ENCODE measurements around the gene HAUS2.
"Not testable (repeated sequence)": the region's sequence is repeated elsewhere in the genome, so short reads cannot be mapped to it uniquely, and the experiment has no call there.

The HAUS2 gene

DNA sequence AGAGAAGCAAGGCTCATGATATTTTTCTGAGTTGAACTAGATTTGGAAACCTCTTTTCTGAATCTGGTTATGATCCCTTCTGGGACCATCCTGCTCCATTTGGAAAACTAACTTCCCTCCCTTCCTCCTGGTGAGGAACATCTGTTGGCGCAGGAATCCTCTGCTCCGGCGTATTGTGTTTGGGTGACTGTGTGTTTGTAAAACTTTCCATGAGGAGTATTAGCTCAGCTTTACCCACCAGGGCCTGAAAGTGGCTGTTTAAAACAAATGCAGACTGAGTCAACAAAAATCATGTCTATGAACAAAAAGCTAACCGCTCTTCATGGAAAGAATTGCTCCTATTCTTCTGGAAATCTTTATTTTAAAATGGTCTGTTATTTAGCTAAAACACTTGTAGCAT lies 44.5 kb downstream of the HAUS2 start:
- ATAC-seq: no peak

DNA sequence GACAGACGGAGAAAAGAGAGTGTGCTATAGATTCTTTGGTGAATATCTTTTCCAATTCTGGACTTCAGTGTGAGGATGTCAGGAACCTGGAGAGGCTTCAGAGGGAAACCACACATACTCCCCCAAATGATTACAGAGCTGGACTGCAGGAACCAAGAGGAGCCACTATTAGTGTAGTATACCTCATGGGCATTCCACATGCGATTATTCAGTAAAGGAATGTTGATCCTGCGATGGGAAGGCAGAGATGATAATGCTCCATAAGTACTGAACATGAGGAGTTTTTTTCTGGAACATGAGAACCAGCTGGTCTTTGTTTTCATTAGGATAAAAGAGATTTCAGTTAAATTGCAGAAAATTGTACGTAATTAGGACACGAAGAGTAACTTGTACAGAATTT lies 45.5 kb downstream of the HAUS2 start:
- TF ChIP-seq BACH2 (CRISPR knock-in tag; IDR thresholded peaks at IDR 0.05; ENCODE audit: borderline replicate concordance) (no peak), ZNF70 (CRISPR knock-in tag; IDR thresholded peaks at IDR 0.05) (no peak), ZNF8 (CRISPR knock-in tag; IDR thresholded peaks at IDR 0.05) (no peak), RARB (CRISPR knock-in tag; IDR thresholded peaks at IDR 0.05) (no peak), ARNTL (CRISPR knock-in tag; IDR thresholded peaks at IDR 0.05; ENCODE audit: borderline replicate concordance, low read depth) (no peak), ZFP30 (CRISPR knock-in tag; IDR thresholded peaks at IDR 0.05) (no peak), PPARA (CRISPR knock-in tag; IDR thresholded peaks at IDR 0.05; ENCODE audit: borderline replicate concordance) (no peak), ISL1 (CRISPR knock-in tag; IDR thresholded peaks at IDR 0.05) (no peak), TOX (CRISPR knock-in tag; IDR thresholded peaks at IDR 0.05; ENCODE audit: borderline replicate concordance) (no peak)
- TF ChIP-seq, protein P1, sequence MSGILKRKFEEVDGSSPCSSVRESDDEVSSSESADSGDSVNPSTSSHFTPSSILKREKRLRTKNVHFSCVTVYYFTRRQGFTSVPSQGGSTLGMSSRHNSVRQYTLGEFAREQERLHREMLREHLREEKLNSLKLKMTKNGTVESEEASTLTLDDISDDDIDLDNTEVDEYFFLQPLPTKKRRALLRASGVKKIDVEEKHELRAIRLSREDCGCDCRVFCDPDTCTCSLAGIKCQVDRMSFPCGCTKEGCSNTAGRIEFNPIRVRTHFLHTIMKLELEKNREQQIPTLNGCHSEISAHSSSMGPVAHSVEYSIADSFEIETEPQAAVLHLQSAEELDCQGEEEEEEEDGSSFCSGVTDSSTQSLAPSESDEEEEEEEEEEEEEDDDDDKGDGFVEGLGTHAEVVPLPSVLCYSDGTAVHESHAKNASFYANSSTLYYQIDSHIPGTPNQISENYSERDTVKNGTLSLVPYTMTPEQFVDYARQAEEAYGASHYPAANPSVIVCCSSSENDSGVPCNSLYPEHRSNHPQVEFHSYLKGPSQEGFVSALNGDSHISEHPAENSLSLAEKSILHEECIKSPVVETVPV (CRISPR knock-in tag; IDR thresholded peaks at IDR 0.05): no peak
- TF ChIP-seq, protein P2, sequence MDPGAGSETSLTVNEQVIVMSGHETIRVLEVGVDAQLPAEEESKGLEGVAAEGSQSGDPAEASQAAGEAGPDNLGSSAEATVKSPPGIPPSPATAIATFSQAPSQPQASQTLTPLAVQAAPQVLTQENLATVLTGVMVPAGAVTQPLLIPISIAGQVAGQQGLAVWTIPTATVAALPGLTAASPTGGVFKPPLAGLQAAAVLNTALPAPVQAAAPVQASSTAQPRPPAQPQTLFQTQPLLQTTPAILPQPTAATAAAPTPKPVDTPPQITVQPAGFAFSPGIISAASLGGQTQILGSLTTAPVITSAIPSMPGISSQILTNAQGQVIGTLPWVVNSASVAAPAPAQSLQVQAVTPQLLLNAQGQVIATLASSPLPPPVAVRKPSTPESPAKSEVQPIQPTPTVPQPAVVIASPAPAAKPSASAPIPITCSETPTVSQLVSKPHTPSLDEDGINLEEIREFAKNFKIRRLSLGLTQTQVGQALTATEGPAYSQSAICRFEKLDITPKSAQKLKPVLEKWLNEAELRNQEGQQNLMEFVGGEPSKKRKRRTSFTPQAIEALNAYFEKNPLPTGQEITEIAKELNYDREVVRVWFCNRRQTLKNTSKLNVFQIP (CRISPR knock-in tag; IDR thresholded peaks at IDR 0.05; ENCODE audit: borderline replicate concordance, low read depth): no peak
- TF ChIP-seq, protein P3, sequence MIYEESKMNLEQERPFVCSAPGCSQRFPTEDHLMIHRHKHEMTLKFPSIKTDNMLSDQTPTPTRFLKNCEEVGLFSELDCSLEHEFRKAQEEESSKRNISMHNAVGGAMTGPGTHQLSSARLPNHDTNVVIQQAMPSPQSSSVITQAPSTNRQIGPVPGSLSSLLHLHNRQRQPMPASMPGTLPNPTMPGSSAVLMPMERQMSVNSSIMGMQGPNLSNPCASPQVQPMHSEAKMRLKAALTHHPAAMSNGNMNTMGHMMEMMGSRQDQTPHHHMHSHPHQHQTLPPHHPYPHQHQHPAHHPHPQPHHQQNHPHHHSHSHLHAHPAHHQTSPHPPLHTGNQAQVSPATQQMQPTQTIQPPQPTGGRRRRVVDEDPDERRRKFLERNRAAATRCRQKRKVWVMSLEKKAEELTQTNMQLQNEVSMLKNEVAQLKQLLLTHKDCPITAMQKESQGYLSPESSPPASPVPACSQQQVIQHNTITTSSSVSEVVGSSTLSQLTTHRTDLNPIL (CRISPR knock-in tag; IDR thresholded peaks at IDR 0.05; ENCODE audit: low read depth): no peak
- no peak for ATAC-seq

More for the DNA sequence above, 44.5 kb downstream of the HAUS2 start:
- TF ChIP-seq BACH2 (CRISPR knock-in tag; IDR thresholded peaks at IDR 0.05; ENCODE audit: borderline replicate concordance) (no peak), ZC3H10 (CRISPR knock-in tag; IDR thresholded peaks at IDR 0.05) (no peak), ZFP3 (CRISPR knock-in tag; IDR thresholded peaks at IDR 0.05) (no peak)

DNA sequence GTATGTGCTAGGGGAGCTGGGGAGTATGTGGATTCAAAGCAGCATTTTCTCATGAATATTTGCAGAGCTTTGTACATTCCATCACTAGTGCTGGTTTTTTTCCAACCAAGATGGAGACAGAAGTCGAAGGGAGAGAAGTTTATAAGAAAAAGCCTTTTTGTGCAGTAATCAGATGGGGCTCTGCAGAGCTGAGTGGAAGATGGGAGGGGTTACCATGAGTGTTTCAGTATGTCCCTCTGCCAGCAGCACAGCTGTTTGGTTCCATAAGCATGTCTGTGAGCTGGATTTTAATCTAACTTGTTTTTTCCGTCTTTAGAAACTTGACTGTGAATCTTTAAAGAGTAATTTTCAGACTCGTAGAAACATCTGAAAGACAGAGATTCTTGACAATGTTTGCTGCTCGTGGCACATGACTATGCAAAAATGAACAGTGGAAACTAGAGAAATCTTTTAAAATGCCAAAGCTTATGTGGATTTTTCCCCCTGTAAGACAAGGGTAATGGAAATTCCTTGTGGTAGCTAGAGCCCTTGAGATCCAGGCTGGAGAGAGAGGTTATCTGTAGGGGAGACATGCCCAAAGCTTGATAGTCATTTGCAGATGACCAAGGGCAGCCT lies 47.1 kb downstream of the HAUS2 start:
- no peak for TF ChIP-seq ARNTL (CRISPR knock-in tag; IDR thresholded peaks at IDR 0.05; ENCODE audit: borderline replicate concordance, low read depth)
- no peak for TF ChIP-seq TCF4 (CRISPR knock-in tag; IDR thresholded peaks at IDR 0.05; ENCODE audit: borderline replicate concordance)
- no peak for TF ChIP-seq ZFP3 (CRISPR knock-in tag; IDR thresholded peaks at IDR 0.05)
- TF ChIP-seq ZNF565 (CRISPR knock-in tag; conservative IDR thresholded peaks at IDR 0.05; ENCODE audit: low read depth): no peak
- no peak for TF ChIP-seq ZNF70 (CRISPR knock-in tag; IDR thresholded peaks at IDR 0.05)
- no peak for TF ChIP-seq OSR1 (CRISPR knock-in tag; IDR thresholded peaks at IDR 0.05)
- no peak for TF ChIP-seq SNAI2 (CRISPR knock-in tag; IDR thresholded peaks at IDR 0.05)
- TF ChIP-seq TOX (CRISPR knock-in tag; IDR thresholded peaks at IDR 0.05; ENCODE audit: borderline replicate concordance): no peak
- no peak for TF ChIP-seq RARB (CRISPR knock-in tag; IDR thresholded peaks at IDR 0.05)
- no peak for TF ChIP-seq ISL1 (CRISPR knock-in tag; IDR thresholded peaks at IDR 0.05)
- TF ChIP-seq, protein P4, sequence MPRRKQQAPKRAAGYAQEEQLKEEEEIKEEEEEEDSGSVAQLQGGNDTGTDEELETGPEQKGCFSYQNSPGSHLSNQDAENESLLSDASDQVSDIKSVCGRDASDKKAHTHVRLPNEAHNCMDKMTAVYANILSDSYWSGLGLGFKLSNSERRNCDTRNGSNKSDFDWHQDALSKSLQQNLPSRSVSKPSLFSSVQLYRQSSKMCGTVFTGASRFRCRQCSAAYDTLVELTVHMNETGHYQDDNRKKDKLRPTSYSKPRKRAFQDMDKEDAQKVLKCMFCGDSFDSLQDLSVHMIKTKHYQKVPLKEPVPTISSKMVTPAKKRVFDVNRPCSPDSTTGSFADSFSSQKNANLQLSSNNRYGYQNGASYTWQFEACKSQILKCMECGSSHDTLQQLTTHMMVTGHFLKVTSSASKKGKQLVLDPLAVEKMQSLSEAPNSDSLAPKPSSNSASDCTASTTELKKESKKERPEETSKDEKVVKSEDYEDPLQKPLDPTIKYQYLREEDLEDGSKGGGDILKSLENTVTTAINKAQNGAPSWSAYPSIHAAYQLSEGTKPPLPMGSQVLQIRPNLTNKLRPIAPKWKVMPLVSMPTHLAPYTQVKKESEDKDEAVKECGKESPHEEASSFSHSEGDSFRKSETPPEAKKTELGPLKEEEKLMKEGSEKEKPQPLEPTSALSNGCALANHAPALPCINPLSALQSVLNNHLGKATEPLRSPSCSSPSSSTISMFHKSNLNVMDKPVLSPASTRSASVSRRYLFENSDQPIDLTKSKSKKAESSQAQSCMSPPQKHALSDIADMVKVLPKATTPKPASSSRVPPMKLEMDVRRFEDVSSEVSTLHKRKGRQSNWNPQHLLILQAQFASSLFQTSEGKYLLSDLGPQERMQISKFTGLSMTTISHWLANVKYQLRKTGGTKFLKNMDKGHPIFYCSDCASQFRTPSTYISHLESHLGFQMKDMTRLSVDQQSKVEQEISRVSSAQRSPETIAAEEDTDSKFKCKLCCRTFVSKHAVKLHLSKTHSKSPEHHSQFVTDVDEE (CRISPR knock-in tag; IDR thresholded peaks at IDR 0.05): no peak
- TF ChIP-seq GLIS3 (CRISPR knock-in tag; IDR thresholded peaks at IDR 0.05): no peak
- TF ChIP-seq ESRRG (CRISPR knock-in tag; IDR thresholded peaks at IDR 0.05): no peak
- no peak for ATAC-seq

DNA sequence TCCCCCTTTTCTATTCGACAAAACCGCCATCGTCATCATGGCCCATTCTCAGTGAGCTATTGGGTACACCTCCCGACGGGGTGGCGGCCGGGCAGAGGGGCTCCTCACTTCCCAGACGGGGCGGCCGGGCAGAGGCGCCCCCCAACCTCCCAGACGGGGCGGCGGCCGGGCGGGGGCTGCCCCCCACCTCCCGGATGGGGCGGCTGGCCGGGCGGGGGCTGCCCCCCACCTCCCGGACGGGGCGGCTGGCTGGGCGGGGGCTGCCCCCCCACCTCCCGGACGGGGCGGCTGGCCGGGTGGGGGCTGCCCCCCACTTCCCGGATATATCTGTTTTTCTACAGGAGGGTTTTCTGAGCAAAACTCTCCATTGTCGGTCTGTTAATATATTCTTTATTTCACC lies 52.7 kb downstream of the HAUS2 start:
- ATAC-seq: not testable (repeated sequence)

Data from SK-N-SH treated with all-trans-retinoic acid at 6 μM for 48 hours (cell line).